Suprapubic skin (tissue), 4 donors: ENCODE data around the gene FRMD4A. TPM values are rescaled to one million over a fixed set of nuclear protein-coding genes. Genes with fewer than 3 reads are reported as not detected.

Experiments
- DNase-seq, 2 donors: peaks; one replicate each; pipeline ENCODE4 v3.0.0-alpha.2; 2019; ENCODE audit warnings: low spot score in 2 of 2
- H3K27ac ChIP-seq: fragments of 200-600 bp; sonication (generic); one replicate; pipeline ENCODE4 v1.5.1; 2019
- H3K27me3 ChIP-seq: fragments of 200-600 bp; sonication (generic); one replicate; pipeline ENCODE4 v1.5.1; 2019
- H3K36me3 ChIP-seq: fragments of 200-600 bp; sonication (generic); one replicate; pipeline ENCODE4 v1.5.1; 2019
- H3K4me1 ChIP-seq: fragments of 200-600 bp; sonication (generic); one replicate; pipeline ENCODE4 v1.5.1; 2019
- H3K4me3 ChIP-seq: fragments of 200-600 bp; sonication (generic); one replicate; pipeline ENCODE4 v1.5.1; 2019; ENCODE audit warnings: mild to moderate bottlenecking
- H3K9me3 ChIP-seq: fragments of 200-600 bp; sonication (generic); one replicate; pipeline ENCODE4 v1.5.1; 2019
- EP300 ChIP-seq: sonication (generic); formaldehyde crosslinking; IDR thresholded peaks from one replicate; pipeline ENCODE4 v1.6.1; 2017; ENCODE audit warnings: antibody characterized with exemption
- POLR2A ChIP-seq, 2 donors: fragments of 450-650 bp; IDR thresholded peaks; one replicate each; pipeline ENCODE4 v1.6.1; 2017; ENCODE audit warnings: antibody characterized with exemption in 2 of 2, mild to moderate bottlenecking in 2 of 2, moderate library complexity in 2 of 2
- POLR2AphosphoS5 ChIP-seq, 3 donors: sonication (generic); formaldehyde crosslinking; IDR thresholded peaks; one replicate each; pipeline ENCODE4 v1.6.1; 2017; ENCODE audit warnings: antibody characterized with exemption in 3 of 3
- WGBS: methylation state at CpG from one replicate; pipeline ENCODE4 v1.1.5; 2018; 5-methylcytosine and 5-hydroxymethylcytosine counted together
- total RNA-seq, 4 donors: library from RNA; depleted of rRNA; stranded (reverse); fragments of >200 nt; gene quantifications; one replicate each; pipeline ENCODE4 v1.1.0, GENCODE V29; 2016
- TF ChIP-seq, protein P1 (sequence below), 2 donors: fragments of 200-600 bp in 1 of 2; fragments of 450-650 bp in 1 of 2; sonication (generic) in 1 of 2; IDR thresholded peaks; one replicate each; pipeline ENCODE4 v1.5.1; 2016 to 2019; ENCODE audit warnings: antibody characterized with exemption in 2 of 2, mild to moderate bottlenecking in 1 of 2, moderate library complexity in 1 of 2

FRMD4A gene
- total RNA-seq, 4 donors from 2014 or later: 27.4 to 86.3 (median 58.0) TPM

DNA sequence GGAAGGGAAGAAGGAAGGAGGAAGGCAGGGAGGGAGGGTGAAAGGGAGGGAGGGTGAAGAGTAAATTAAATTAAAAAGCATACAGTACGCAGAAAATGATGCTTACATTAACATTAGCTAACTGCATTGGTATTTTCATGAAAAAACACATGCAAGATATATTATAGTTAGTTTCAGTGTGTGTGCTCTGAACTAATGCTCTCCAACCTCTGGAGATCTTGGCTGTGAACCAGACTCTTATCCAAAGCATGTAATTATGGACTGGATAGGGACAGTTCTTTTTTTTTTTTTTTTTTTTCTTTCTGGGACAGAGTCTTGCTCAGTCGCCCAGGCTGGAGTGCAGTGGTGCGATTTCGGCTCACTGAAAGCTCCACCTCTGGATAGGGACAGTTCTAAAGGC lies 357.0 kb downstream of the FRMD4A start:
- no peaks in the 10 kb centered on the region for H3K4me1 ChIP-seq
- TF ChIP-seq POLR2A (IDR thresholded peaks at IDR 0.05): no peak
- no peak for TF ChIP-seq POLR2AphosphoS5 (IDR thresholded peaks at IDR 0.05)
- no peak for TF ChIP-seq EP300
- TF ChIP-seq, protein P1, sequence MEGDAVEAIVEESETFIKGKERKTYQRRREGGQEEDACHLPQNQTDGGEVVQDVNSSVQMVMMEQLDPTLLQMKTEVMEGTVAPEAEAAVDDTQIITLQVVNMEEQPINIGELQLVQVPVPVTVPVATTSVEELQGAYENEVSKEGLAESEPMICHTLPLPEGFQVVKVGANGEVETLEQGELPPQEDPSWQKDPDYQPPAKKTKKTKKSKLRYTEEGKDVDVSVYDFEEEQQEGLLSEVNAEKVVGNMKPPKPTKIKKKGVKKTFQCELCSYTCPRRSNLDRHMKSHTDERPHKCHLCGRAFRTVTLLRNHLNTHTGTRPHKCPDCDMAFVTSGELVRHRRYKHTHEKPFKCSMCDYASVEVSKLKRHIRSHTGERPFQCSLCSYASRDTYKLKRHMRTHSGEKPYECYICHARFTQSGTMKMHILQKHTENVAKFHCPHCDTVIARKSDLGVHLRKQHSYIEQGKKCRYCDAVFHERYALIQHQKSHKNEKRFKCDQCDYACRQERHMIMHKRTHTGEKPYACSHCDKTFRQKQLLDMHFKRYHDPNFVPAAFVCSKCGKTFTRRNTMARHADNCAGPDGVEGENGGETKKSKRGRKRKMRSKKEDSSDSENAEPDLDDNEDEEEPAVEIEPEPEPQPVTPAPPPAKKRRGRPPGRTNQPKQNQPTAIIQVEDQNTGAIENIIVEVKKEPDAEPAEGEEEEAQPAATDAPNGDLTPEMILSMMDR (IDR thresholded peaks at IDR 0.05): no peak
- 78% methylated on average over 4 of the region's 4 CpGs for WGBS
- H3K36me3 ChIP-seq: no peaks in the 10 kb centered on the region
- H3K4me3 ChIP-seq: no peak overlapping the region
- no peak overlapping the region for H3K27ac ChIP-seq
- no peaks in the 10 kb centered on the region for H3K27me3 ChIP-seq
- DNase-seq: no peak
- H3K9me3 ChIP-seq: no peaks in the 10 kb centered on the region

DNA sequence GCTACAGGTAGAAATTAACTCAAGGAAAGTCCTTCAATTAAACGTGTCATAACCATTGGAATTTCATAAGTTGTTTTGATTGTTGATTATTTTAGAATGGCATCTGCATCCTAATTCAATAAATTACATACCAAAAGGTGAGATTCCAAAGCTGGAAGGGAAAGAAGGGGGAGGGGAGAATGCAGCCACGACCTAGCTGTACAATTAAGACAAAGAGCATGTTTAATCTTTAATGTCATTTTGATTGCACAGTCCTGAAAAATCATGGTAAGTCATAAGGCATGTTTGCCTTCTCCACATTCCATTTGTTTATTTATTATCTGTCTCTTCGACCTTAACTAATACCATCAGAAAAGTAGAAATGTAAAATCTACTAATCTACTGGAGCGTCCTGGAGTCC lies 358.1 kb downstream of the FRMD4A start:
- H3K4me1 ChIP-seq: no peaks in the 10 kb centered on the region
- H3K36me3 ChIP-seq: no peaks in the 10 kb centered on the region
- no peaks in the 10 kb centered on the region for H3K9me3 ChIP-seq
- TF ChIP-seq EP300 (no peak), POLR2AphosphoS5 (IDR thresholded peaks at IDR 0.05) (no peak)
- H3K4me3 ChIP-seq: no peak overlapping the region
- WGBS: 45% methylated on average over 4 of the region's 4 CpGs
- no peak overlapping the region for H3K27ac ChIP-seq
- no peaks in the 10 kb centered on the region for H3K27me3 ChIP-seq
- DNase-seq: no peak

DNA sequence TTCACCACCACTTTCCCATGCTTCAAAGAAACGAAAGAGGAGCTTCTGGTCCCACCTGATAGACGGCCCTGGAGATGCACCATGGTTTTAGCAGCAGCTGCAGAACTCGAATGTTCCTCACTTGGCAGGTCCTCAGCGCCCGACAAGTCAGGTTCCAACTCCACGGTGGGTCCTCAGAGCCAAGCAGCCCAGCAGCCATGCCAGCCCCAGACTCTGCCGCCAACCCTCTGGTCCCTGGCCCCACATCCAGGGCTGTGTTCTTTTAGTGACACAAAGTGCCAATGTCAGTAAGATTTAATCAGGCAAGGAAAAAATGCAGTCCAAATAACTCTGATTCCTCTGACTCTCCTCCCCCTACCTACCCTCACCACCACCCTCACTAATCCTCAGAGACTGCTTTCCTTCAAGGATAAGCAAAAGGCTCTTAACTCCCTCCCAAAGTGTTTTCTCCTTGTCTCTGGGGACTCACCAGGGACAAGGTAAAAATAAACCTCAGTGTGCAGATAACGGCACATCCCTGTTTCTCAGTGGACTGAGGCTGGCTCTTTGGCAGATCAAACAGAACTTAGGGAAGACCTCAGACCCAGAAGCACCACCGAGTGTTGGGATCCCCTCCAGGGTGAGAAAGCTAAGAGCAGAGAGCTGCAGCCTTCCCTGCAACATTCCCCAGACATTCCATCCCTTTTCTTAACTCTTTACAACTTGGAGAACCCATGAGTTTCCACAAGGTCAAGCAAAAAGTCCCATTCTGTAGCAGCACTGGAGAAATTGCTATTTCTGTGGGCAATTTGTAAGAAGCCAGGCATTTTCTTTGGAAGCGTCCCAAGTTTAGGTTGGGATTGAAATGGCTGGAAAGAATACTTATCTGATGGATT lies 358.9 kb downstream of the FRMD4A start:
- H3K4me1 ChIP-seq: no peaks in the 10 kb centered on the region
- WGBS: 32% methylated on average over 10 of the region's 10 CpGs
- no peak overlapping the region for H3K27ac ChIP-seq
- DNase-seq: no peak
- H3K27me3 ChIP-seq: no peaks in the 10 kb centered on the region
- TF ChIP-seq POLR2A (IDR thresholded peaks at IDR 0.05) (no peak), EP300 (no peak), POLR2AphosphoS5 (IDR thresholded peaks at IDR 0.05) (no peak)
- TF ChIP-seq, protein P1 (IDR thresholded peaks at IDR 0.05): no peak
- H3K9me3 ChIP-seq: no peaks in the 10 kb centered on the region
- no peaks in the 10 kb centered on the region for H3K36me3 ChIP-seq
- no peak overlapping the region for H3K4me3 ChIP-seq

DNA sequence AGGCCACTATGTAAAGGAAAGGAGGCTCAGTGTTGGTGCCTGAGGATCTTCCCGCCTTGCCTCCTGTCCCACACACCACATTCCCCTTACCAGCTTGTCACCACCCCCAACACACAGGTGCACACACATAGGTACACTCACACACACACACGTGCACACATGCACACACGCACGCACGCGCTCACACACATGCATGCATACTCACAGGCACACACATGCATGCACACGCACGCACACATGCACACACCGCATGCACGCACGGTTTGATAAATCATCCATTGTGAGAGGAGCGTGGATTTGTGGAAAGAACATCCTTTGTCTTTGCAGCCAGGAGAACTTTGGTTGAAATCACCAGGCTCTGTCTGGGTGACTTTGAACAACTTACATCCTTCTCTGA lies 359.8 kb downstream of the FRMD4A start:
- 94% methylated on average over 12 of the region's 12 CpGs for WGBS
- H3K27me3 ChIP-seq: no peaks in the 10 kb centered on the region
- no peak overlapping the region for H3K4me3 ChIP-seq
- no peaks in the 10 kb centered on the region for H3K9me3 ChIP-seq
- DNase-seq: no peak
- no peak for TF ChIP-seq POLR2A (IDR thresholded peaks at IDR 0.05)
- TF ChIP-seq, protein P1 (IDR thresholded peaks at IDR 0.05): no peak
- TF ChIP-seq POLR2AphosphoS5 (IDR thresholded peaks at IDR 0.05): no peak
- no peak for TF ChIP-seq EP300
- no peaks in the 10 kb centered on the region for H3K4me1 ChIP-seq
- no peak overlapping the region for H3K27ac ChIP-seq
- H3K36me3 ChIP-seq: no peaks in the 10 kb centered on the region

DNA sequence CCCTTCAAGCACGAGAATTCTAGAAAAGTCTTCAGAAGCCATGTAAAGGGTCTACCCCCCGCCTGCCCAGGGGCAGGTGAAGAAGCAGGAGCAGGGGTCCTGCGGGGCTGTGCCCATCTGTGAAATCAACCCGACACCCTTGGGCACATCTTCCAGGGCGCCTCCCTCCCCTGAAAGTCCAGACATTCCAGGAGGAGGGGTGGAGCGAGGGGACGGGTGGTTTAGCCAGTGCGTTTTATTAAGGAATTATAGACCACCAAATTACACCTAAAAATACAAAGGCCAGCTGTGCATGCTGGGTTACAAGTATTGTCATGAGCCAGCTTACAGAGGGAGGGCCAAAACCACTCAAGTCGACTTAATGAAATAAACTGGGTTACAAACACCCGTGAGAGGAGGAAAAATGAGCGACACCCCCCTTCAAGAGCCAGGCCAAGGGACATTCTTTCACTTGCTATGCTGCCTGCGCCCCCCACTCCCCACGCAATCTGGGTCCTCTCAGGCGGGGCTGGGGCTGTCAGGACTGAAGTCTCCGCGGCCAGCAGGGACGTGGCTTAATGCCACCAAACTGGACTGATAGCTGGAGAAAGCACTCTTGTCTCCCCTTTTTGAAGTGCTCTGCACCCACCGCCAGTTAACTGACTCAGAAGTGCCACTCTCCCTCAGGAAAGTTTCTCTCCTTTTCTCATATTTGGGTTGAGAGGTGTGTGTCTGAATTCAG lies 360.3 kb downstream of the FRMD4A start:
- H3K27me3 ChIP-seq: no peaks in the 10 kb centered on the region
- H3K27ac ChIP-seq: no peak overlapping the region

More for the DNA sequence above, 360.3 kb downstream of the FRMD4A start:
- DNase-seq: no peak
- no peak for TF ChIP-seq POLR2AphosphoS5 (IDR thresholded peaks at IDR 0.05)
- TF ChIP-seq, protein P1 (IDR thresholded peaks at IDR 0.05): no peak
- no peak for TF ChIP-seq EP300
- no peak for TF ChIP-seq POLR2A (IDR thresholded peaks at IDR 0.05)
- Histone ChIP-seq H3K4me3 (no peak overlapping the region), H3K36me3 (no peaks in the 10 kb centered on the region), H3K4me1 (no peaks in the 10 kb centered on the region), H3K9me3 (no peaks in the 10 kb centered on the region)
- WGBS: 77% methylated on average over 18 of the region's 18 CpGs
